A172 (cell line): Measurements from ENCODE around the gene PCDHA13. TPM values are rescaled to one million over a fixed set of nuclear protein-coding genes. Genes with fewer than 3 reads are reported as not detected.

Experiments
- total RNA-seq: library from RNA; depleted of rRNA; stranded (reverse); fragments of >200 nt; shearing (Covaris generic); gene quantifications from 2 replicates; pipeline ENCODE4 v1.2.3, GENCODE V29; 2014; rRNA removed

The PCDHA13 gene
- total RNA-seq, 1 experiment from 2014 or later: not detected

Other genes with a start within 250 kb of the PCDHA13 start
- gene CD14, start 248.9 kb upstream of the PCDHA13 start, total RNA-seq: 2.3 TPM in 1 of 2 replicates, not detected in the other
- 1.4 and 8.8 TPM in 2 replicates for gene TMCO6, start 242.7 kb upstream of the PCDHA13 start, total RNA-seq
- 112 and 115 TPM in 2 replicates for gene NDUFA2, start 234.5 kb upstream of the PCDHA13 start, total RNA-seq
- gene IK, start 234.3 kb upstream of the PCDHA13 start, total RNA-seq: 147 and 211 TPM in 2 replicates
- 28.5 and 30.8 TPM in 2 replicates for gene WDR55, start 217.2 kb upstream of the PCDHA13 start, total RNA-seq
- 1.5 TPM in 1 of 2 replicates, not detected in the other for gene DND1, start 208.5 kb upstream of the PCDHA13 start, total RNA-seq
- gene HARS1, start 190.8 kb upstream of the PCDHA13 start, total RNA-seq: 143 and 148 TPM in 2 replicates
- gene HARS2, start 190.7 kb upstream of the PCDHA13 start, total RNA-seq: 46.1 and 50.5 TPM in 2 replicates
- gene ZMAT2, start 181.7 kb upstream of the PCDHA13 start, total RNA-seq: 91.8 and 100 TPM in 2 replicates
- gene PCDHA1, start 96.0 kb upstream of the PCDHA13 start, total RNA-seq: 0.02 TPM in 1 of 2 replicates, not detected in the other
- gene PCDHA2, start 87.3 kb upstream of the PCDHA13 start, total RNA-seq: 0.03 and 0.81 TPM in 2 replicates
- gene PCDHA3, start 81.1 kb upstream of the PCDHA13 start, total RNA-seq: 2.9 and 3.2 TPM in 2 replicates
- gene PCDHA4, start 75.1 kb upstream of the PCDHA13 start, total RNA-seq: 1.9 and 2.6 TPM in 2 replicates
- gene PCDHA5, start 60.5 kb upstream of the PCDHA13 start, total RNA-seq: 0.10 and 0.12 TPM in 2 replicates
- gene PCDHA6, start 54.2 kb upstream of the PCDHA13 start, total RNA-seq: 0.43 and 0.69 TPM in 2 replicates
- gene PCDHA7, start 47.9 kb upstream of the PCDHA13 start, total RNA-seq: 0.19 and 0.38 TPM in 2 replicates
- gene PCDHA8, start 40.9 kb upstream of the PCDHA13 start, total RNA-seq: not detected in 2 replicates
- gene PCDHA9, start 33.7 kb upstream of the PCDHA13 start, total RNA-seq: 0.07 TPM in 1 of 2 replicates, not detected in the other
- gene PCDHA10, start 26.2 kb upstream of the PCDHA13 start, total RNA-seq: 0.02 and 0.10 TPM in 2 replicates
- gene PCDHA11, start 13.2 kb upstream of the PCDHA13 start, total RNA-seq: 0.10 TPM in 1 of 2 replicates, not detected in the other
- 3.8 and 4.5 TPM in 2 replicates for gene PCDHA12, start 6.8 kb upstream of the PCDHA13 start, total RNA-seq
- 0.52 and 0.96 TPM in 2 replicates for gene PCDHAC1, start 44.2 kb downstream of the PCDHA13 start, total RNA-seq
- gene PCDHAC2, start 84.4 kb downstream of the PCDHA13 start, total RNA-seq: 3.2 and 5.1 TPM in 2 replicates
- not detected in 2 replicates for gene PCDHB1, start 169.2 kb downstream of the PCDHA13 start, total RNA-seq
- 0.41 and 0.59 TPM in 2 replicates for gene PCDHB2, start 212.5 kb downstream of the PCDHA13 start, total RNA-seq
- gene PCDHB3, start 218.3 kb downstream of the PCDHA13 start, total RNA-seq: 19.9 and 22.0 TPM in 2 replicates
- 0.26 and 1.7 TPM in 2 replicates for gene PCDHB4, start 239.7 kb downstream of the PCDHA13 start, total RNA-seq